Measurements from ENCODE around the gene PROC. TPM values are rescaled to one million over a fixed set of nuclear protein-coding genes. Genes with fewer than 3 reads are reported as not detected.

Gene PROC
- total RNA-seq, 3 donors from 2014 or later: 0.19 TPM; not detected in 2

DNA sequence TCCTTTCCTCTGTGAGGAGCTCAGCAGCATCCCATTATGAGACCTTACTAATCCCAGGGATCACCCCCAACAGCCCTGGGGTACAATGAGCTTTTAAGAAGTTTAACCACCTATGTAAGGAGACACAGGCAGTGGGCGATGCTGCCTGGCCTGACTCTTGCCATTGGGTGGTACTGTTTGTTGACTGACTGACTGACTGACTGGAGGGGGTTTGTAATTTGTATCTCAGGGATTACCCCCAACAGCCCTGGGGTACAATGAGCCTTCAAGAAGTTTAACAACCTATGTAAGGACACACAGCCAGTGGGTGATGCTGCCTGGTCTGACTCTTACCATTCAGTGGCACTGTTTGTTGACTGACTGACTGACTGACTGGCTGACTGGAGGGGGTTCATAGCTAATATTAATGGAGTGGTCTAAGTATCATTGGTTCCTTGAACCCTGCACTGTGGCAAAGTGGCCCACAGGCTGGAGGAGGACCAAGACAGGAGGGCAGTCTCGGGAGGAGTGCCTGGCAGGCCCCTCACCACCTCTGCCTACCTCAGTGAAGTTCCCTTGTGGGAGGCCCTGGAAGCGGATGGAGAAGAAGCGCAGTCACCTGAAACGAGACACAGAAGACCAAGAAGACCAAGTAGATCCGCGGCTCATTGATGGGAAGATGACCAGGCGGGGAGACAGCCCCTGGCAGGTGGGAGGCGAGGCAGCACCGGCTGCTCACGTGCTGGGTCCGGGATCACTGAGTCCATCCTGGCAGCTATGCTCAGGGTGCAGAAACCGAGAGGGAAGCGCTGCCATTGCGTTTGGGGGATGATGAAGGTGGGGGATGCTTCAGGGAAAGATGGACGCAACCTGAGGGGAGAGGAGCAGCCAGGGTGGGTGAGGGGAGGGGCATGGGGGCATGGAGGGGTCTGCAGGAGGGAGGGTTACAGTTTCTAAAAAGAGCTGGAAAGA, 7.6 kb downstream of the PROC start:
- Mint-ChIP-seq H3K36me3 (ENCODE audit: insufficient read depth) (no peaks in the 10 kb centered on the region), H3K4me1 (ENCODE audit: low read depth) (peaks cover 12% of the 10 kb centered on the region)

DNA sequence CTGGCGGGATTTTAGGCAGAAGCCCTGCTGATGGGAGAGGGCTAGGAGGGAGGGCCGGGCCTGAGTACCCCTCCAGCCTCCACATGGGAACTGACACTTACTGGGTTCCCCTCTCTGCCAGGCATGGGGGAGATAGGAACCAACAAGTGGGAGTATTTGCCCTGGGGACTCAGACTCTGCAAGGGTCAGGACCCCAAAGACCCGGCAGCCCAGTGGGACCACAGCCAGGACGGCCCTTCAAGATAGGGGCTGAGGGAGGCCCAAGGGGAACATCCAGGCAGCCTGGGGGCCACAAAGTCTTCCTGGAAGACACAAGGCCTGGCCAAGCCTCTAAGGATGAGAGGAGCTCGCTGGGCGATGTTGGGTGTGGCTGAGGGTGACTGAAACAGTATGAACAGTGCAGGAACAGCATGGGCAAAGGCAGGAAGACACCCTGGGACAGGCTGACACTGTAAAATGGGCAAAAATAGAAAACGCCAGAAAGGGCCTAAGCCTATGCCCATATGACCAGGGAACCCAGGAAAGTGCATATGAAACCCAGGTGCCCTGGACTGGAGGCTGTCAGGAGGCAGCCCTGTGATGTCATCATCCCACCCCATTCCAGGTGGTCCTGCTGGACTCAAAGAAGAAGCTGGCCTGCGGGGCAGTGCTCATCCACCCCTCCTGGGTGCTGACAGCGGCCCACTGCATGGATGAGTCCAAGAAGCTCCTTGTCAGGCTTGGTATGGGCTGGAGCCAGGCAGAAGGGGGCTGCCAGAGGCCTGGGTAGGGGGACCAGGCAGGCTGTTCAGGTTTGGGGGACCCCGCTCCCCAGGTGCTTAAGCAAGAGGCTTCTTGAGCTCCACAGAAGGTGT, 8.5 kb downstream of the PROC start:
- Mint-ChIP-seq H3K4me1 (ENCODE audit: low read depth) (peaks cover 12% of the 10 kb centered on the region), H3K9me3 (no peaks in the 10 kb centered on the region), H3K27me3 (ENCODE audit: low read depth) (peaks cover 29% of the 10 kb centered on the region), H3K36me3 (ENCODE audit: insufficient read depth) (no peaks in the 10 kb centered on the region), H3K4me3 (no peak overlapping the region)
- DNase-seq (no peak), ATAC-seq (no peak)

More for the DNA sequence above, 7.6 kb downstream of the PROC start:
- Mint-ChIP-seq H3K9me3 (no peaks in the 10 kb centered on the region), H3K4me3 (no peak overlapping the region), H3K27me3 (ENCODE audit: low read depth) (peaks cover 36% of the 10 kb centered on the region)
- ATAC-seq (no peak), DNase-seq (no peak)

DNA sequence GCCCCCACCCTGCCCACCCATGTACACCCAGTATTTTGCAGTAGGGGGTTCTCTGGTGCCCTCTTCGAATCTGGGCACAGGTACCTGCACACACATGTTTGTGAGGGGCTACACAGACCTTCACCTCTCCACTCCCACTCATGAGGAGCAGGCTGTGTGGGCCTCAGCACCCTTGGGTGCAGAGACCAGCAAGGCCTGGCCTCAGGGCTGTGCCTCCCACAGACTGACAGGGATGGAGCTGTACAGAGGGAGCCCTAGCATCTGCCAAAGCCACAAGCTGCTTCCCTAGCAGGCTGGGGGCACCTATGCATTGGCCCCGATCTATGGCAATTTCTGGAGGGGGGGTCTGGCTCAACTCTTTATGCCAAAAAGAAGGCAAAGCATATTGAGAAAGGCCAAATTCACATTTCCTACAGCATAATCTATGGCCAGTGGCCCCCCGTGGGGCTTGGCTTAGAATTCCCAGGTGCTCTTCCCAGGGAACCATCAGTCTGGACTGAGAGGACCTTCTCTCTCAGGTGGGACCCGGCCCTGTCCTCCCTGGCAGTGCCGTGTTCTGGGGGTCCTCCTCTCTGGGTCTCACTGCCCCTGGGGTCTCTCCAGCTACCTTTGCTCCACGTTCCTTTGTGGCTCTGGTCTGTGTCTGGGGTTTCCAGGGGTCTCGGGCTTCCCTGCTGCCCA, 9.3 kb downstream of the PROC start:
- Mint-ChIP-seq H3K4me3 (no peak overlapping the region), H3K27me3 (ENCODE audit: low read depth) (peaks cover 21% of the 10 kb centered on the region), H3K36me3 (ENCODE audit: insufficient read depth) (no peaks in the 10 kb centered on the region), H3K9me3 (no peaks in the 10 kb centered on the region), H3K4me1 (ENCODE audit: low read depth) (peaks cover 8% of the 10 kb centered on the region)
- ATAC-seq: no peak
- no peak for DNase-seq

DNA sequence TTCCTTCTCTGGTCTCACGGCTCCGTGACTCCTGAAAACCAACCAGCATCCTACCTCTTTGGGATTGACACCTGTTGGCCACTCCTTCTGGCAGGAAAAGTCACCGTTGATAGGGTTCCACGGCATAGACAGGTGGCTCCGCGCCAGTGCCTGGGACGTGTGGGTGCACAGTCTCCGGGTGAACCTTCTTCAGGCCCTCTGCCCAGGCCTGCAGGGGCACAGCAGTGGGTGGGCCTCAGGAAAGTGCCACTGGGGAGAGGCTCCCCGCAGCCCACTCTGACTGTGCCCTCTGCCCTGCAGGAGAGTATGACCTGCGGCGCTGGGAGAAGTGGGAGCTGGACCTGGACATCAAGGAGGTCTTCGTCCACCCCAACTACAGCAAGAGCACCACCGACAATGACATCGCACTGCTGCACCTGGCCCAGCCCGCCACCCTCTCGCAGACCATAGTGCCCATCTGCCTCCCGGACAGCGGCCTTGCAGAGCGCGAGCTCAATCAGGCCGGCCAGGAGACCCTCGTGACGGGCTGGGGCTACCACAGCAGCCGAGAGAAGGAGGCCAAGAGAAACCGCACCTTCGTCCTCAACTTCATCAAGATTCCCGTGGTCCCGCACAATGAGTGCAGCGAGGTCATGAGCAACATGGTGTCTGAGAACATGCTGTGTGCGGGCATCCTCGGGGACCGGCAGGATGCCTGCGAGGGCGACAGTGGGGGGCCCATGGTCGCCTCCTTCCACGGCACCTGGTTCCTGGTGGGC, 10.0 kb downstream of the PROC start:
- ATAC-seq: no peak
- H3K9me3 Mint-ChIP-seq: no peaks in the 10 kb centered on the region
- no peaks in the 10 kb centered on the region for H3K36me3 Mint-ChIP-seq (ENCODE audit: insufficient read depth)
- peaks cover 18% of the 10 kb centered on the region for H3K27me3 Mint-ChIP-seq (ENCODE audit: low read depth)
- no peak overlapping the region for H3K4me3 Mint-ChIP-seq
- peaks cover 6% of the 10 kb centered on the region for H3K4me1 Mint-ChIP-seq (ENCODE audit: low read depth)
- no peak for DNase-seq

DNA sequence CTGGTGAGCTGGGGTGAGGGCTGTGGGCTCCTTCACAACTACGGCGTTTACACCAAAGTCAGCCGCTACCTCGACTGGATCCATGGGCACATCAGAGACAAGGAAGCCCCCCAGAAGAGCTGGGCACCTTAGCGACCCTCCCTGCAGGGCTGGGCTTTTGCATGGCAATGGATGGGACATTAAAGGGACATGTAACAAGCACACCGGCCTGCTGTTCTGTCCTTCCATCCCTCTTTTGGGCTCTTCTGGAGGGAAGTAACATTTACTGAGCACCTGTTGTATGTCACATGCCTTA, 10.5 kb downstream of the PROC start:
- Mint-ChIP-seq H3K4me1 (ENCODE audit: low read depth) (peaks cover 3% of the 10 kb centered on the region), H3K36me3 (ENCODE audit: insufficient read depth) (no peaks in the 10 kb centered on the region), H3K9me3 (no peaks in the 10 kb centered on the region), H3K27me3 (ENCODE audit: low read depth) (peaks cover 15% of the 10 kb centered on the region), H3K4me3 (no peak overlapping the region)
- no peak for ATAC-seq
- DNase-seq: no peak

DNA sequence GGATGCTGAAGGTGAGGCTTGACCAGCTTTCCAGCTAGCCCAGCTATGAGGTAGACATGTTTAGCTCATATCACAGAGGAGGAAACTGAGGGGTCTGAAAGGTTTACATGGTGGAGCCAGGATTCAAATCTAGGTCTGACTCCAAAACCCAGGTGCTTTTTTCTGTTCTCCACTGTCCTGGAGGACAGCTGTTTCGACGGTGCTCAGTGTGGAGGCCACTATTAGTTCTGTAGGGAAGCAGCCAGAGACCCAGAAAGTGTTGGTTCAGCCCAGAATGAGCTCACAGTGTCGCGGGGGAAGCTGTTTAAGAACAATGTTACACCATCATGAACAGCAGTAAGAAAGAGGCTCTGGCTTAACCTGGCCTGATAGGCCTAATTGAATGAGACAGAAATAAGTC, 11.1 kb downstream of the PROC start:
- no peak overlapping the region for H3K4me3 Mint-ChIP-seq
- no peaks in the 10 kb centered on the region for H3K36me3 Mint-ChIP-seq (ENCODE audit: insufficient read depth)
- no peaks in the 10 kb centered on the region for H3K9me3 Mint-ChIP-seq

DNA sequence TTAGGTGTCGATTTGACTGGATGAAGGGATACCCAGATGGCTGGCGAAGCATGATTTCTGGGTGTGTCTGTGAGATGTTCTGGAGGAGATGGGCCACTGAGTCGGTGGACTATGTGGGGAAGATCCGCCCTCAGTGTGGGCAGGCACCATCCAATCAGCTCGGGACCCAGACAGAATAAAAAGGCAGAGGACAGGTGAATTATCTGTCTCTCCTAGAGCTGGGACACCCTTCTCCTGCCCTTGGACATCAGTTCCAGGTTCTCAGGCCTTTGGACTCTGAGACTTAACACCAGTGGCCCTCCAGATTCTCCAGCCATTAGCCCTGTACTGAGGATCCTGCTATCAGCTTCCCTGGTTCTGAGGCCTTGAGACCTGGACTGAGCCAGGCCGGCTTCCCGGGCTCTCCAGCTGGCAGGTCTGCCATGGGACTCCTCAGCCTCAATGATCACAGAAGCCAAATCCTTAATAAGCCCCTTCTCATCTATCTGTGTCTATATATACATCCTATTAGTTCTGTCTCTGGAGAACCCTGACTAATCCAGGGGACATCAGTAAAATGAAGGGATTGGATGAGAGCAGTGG, 11.7 kb downstream of the PROC start:
- Mint-ChIP-seq H3K4me3 (no peak overlapping the region), H3K4me1 (ENCODE audit: low read depth) (no peaks in the 10 kb centered on the region), H3K36me3 (ENCODE audit: insufficient read depth) (no peaks in the 10 kb centered on the region), H3K9me3 (no peaks in the 10 kb centered on the region), H3K27me3 (ENCODE audit: low read depth) (peaks cover 11% of the 10 kb centered on the region)
- no peak for DNase-seq
- ATAC-seq: no peak

More for the DNA sequence above, 11.1 kb downstream of the PROC start:
- ATAC-seq: no peak
- peaks cover 11% of the 10 kb centered on the region for H3K27me3 Mint-ChIP-seq (ENCODE audit: low read depth)
- H3K4me1 Mint-ChIP-seq (ENCODE audit: low read depth): no peaks in the 10 kb centered on the region
- no peak for DNase-seq

DNA sequence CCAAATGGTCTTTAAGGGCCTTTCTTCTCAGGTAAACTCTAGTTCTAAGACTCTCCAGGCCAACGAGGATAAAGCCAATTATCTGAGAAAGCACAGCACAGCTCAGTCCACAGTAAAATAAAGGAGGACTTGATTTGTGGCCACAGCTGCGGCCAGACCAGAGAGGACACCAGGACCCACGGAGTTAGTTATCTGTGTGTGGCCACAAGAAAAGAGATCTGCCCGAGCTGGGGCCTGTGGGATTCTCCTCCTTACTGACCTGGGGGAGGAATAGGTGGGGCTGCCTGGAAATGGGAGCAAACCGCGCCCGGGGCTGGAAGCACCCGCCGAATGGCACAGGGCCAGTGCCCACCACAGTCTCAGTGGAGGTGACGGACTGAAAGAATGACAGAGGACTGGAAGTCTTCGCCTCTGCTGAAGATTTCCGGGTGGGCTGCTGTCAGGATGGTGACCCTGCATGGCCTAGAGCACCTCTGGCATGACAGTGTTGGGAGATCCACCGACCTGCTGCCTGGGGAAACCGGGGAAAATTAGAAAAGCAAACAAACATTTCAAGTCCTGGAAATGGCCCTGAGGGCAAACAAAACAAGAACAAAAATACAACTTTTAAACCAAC, 13.3 kb downstream of the PROC start:
- H3K27me3 Mint-ChIP-seq (ENCODE audit: low read depth): no peaks in the 10 kb centered on the region
- no peak for DNase-seq
- H3K4me3 Mint-ChIP-seq: no peak overlapping the region
- ATAC-seq: no peak
- H3K4me1 Mint-ChIP-seq (ENCODE audit: low read depth): no peaks in the 10 kb centered on the region
- no peaks in the 10 kb centered on the region for H3K9me3 Mint-ChIP-seq
- no peaks in the 10 kb centered on the region for H3K36me3 Mint-ChIP-seq (ENCODE audit: insufficient read depth)

DNA sequence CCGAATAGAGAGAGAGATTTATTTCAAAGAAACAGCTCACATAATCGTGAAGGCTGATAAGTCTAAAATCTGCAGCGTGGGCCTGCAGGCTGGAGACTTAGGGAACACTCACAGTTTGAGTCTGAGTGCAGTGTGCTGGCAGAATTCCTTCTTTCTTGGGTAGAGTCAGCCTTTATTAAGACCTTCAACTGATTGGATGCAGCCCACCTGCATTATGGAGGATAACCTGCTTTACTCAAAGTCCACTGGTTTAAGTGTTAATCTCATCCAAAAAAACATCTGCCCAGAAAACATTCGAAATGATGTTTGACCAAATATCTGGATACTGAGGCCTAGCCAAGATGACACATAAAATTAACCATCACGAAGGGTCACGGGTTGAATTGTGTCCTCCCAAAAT, 16.3 kb downstream of the PROC start:
- Mint-ChIP-seq H3K36me3 (ENCODE audit: insufficient read depth) (no peaks in the 10 kb centered on the region), H3K27me3 (ENCODE audit: low read depth) (no peaks in the 10 kb centered on the region), H3K9me3 (no peaks in the 10 kb centered on the region), H3K4me3 (no peak overlapping the region), H3K4me1 (ENCODE audit: low read depth) (no peaks in the 10 kb centered on the region)
- DNase-seq (no peak), ATAC-seq (no peak)

DNA sequence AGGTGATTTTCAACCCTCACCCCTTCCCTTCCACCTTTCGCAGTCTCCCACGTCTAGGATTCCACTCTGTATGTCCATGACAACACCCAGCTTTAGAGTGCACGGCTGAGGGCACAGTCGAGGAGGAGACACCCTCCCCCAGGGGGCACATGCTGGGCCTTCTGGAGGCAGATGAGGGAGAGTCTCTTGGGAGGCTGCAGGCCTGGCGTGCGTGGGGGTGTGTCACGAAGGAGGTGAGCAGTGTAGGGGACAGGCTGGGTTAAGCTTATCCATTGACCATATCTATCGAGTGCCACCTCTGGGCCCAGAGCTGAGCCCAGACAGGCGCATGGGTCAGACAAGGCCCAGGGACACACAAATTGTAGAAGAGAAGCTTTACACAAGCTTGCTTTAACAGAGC, 18.8 kb downstream of the PROC start:
- DNase-seq: no peak
- peaks cover 8% of the 10 kb centered on the region for H3K9me3 Mint-ChIP-seq
- H3K27me3 Mint-ChIP-seq (ENCODE audit: low read depth): no peaks in the 10 kb centered on the region
- H3K4me1 Mint-ChIP-seq (ENCODE audit: low read depth): no peaks in the 10 kb centered on the region
- H3K4me3 Mint-ChIP-seq: no peak overlapping the region
- no peaks in the 10 kb centered on the region for H3K36me3 Mint-ChIP-seq (ENCODE audit: insufficient read depth)
- ATAC-seq: no peak

DNA sequence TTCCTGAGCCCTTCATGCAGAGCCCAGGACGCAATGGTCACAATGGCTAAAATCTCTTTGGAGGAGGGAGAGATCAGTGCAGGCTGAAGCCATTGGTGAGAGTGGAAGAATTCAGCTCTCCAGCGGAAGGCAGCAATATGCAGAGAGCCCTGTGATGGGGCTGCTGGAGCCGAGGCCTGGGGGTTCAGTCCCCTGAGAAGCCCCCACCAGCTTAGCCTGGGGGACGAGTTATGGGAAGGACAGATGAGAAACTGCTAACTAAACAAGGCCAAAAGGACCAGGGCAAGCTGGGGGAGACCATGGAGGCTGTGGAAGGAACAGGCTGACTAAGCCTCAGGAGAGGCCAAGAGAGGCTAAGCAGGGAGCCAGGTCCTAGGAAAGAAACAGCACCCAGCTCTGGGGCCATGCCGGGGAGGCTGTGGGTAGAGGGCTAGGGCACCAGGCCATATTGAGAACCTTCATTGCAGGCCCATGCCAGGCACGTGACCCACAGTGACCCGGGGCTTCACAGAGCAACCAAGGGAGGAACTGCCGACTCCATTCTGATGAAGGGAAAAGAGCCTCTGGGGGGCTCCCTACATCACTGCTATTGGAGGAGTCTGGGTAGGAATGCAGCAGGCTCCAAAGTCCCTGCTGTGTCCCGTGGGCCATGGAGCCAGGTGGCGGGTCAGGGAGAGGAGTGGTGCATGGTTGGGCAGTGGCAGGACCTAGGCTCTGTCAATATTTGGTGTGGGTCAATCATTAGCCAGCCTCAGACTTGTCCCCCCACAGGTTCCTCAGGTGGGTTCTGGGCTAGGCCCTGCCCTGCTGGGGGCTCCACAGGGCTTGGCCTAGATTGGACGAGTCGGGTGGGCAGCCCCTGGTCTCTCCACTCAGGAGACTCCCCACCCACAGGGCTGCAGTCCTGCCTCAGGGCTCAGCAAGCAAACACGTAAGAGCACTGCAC, 19.8 kb downstream of the PROC start:
- Mint-ChIP-seq H3K27me3 (ENCODE audit: low read depth) (no peaks in the 10 kb centered on the region), H3K36me3 (ENCODE audit: insufficient read depth) (no peaks in the 10 kb centered on the region), H3K9me3 (peaks cover 11% of the 10 kb centered on the region), H3K4me1 (ENCODE audit: low read depth) (no peaks in the 10 kb centered on the region), H3K4me3 (no peak overlapping the region)
- ATAC-seq (no peak), DNase-seq (no peak)

DNA sequence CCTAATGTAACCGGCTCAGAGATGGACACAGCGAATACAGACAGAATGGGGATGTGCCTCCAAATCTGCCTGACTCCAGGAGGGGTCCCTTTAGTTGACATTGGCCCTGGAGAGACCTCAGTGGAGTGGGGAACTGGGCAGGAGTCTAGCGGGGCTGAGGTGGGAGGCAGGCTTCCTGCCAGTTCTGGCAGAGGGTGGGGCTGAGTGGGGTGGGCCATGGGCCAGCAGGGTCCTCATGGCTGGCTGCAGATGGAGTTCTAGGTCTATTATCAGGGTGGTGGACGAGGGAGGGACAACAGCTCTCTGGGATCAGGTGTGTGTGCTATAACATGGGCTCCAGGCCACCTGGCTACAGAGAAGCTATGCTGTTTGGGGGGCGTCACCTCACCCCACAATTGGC, 21.1 kb downstream of the PROC start:
- ATAC-seq: no peak
- no peak for DNase-seq
- Mint-ChIP-seq H3K4me3 (no peak overlapping the region), H3K4me1 (ENCODE audit: low read depth) (no peaks in the 10 kb centered on the region), H3K9me3 (peaks cover 16% of the 10 kb centered on the region), H3K36me3 (ENCODE audit: insufficient read depth) (no peaks in the 10 kb centered on the region), H3K27me3 (ENCODE audit: low read depth) (no peaks in the 10 kb centered on the region)
